IMR-90 (cell line): Measurements from ENCODE around the gene ASPA. TPM values are rescaled to one million over a fixed set of nuclear protein-coding genes. Genes with fewer than 3 reads are reported as not detected.

Source experiments
- ATAC-seq: fragments of 200-7000 bp; cut with Tn5 transposase; 2 replicates; pipeline ENCODE4 v1.9.1; 2020; ENCODE audit warnings: low read depth, mild to moderate bottlenecking, moderate library complexity
- BruUV-seq: library from RNA; stranded (reverse); fragments of 400-500 nt; replicated peaks from 2 replicates; lab custom pipeline; 2021; lab: Mats Ljungman, UMichigan
- CTCF ChIA-PET: fragments of 300-600 bp; formaldehyde crosslinking; extraction: SDS; loops from one replicate; lab custom pipeline; 2021; ENCODE audit warnings: antibody characterized with exemption; lab: Yijun Ruan, JAX
- POLR2A ChIA-PET: fragments of 300-600 bp; sonication (Branson Sonifier 250); formaldehyde crosslinking; loops from one replicate; lab custom pipeline; 2022; ENCODE audit warnings: antibody characterized with exemption; ENCODE audit not compliant: unreplicated experiment; lab: Charles Lee
- DNase-seq: peaks from one replicate; pipeline ENCODE4 v3.0.0; 2013
- H2AFZ ChIP-seq: replicated peaks from 2 replicates; pipeline ENCODE3; 2013; ENCODE audit warnings: low read length, mild to moderate bottlenecking; ENCODE audit not compliant: poor library complexity
- H2AK5ac ChIP-seq: 2 replicates; pipeline ENCODE4 v1.6.1; 2013; ENCODE audit warnings: low read depth, low read length, inconsistent platforms
- H2AK9ac ChIP-seq: replicated peaks from 2 replicates; pipeline ENCODE3; 2013; ENCODE audit warnings: mild to moderate bottlenecking, low read depth, low read length, moderate library complexity; ENCODE audit not compliant: poor library complexity
- H2BK120ac ChIP-seq: 2 replicates; pipeline ENCODE4 v1.6.1; 2013; ENCODE audit warnings: low read depth, low read length, inconsistent platforms
- H2BK15ac ChIP-seq: 3 replicates; pipeline ENCODE4 v1.6.1; 2013; ENCODE audit warnings: low read depth, low read length, inconsistent platforms
- H2BK20ac ChIP-seq: 2 replicates; pipeline ENCODE4 v1.6.1; 2013; ENCODE audit warnings: low read depth, mild to moderate bottlenecking, inconsistent platforms, low read length, moderate library complexity
- H2BK5ac ChIP-seq: 2 replicates; pipeline ENCODE4 v1.6.1; 2013; ENCODE audit warnings: mild to moderate bottlenecking, low read depth, low read length, inconsistent platforms; ENCODE audit not compliant: poor library complexity, severe bottlenecking
- H3K14ac ChIP-seq: replicated peaks from 2 replicates; pipeline ENCODE4 v1.6.1; 2013; ENCODE audit warnings: low read depth, low read length, inconsistent platforms
- H3K18ac ChIP-seq: 2 replicates; pipeline ENCODE4 v1.6.1; 2013; ENCODE audit warnings: low read depth, low read length, control low read depth
- H3K23ac ChIP-seq: 2 replicates; pipeline ENCODE4 v1.6.1; 2013; ENCODE audit warnings: low read depth, low read length, inconsistent platforms
- H3K27ac ChIP-seq: 2 replicates; pipeline ENCODE4 v1.5.1; 2013; ENCODE audit warnings: mild to moderate bottlenecking, control low read depth, low read length; ENCODE audit not compliant: insufficient read depth
- H3K27me3 ChIP-seq: 2 replicates; pipeline ENCODE4 v1.6.1; 2013; ENCODE audit warnings: low read length; ENCODE audit not compliant: control insufficient read depth, insufficient read depth
- H3K36me3 ChIP-seq: 2 replicates; pipeline ENCODE4 v1.6.1; 2013; ENCODE audit warnings: low read length, mixed read lengths; ENCODE audit not compliant: control insufficient read depth, insufficient read depth
- H3K4ac ChIP-seq: 2 replicates; pipeline ENCODE4 v1.6.1; 2013; ENCODE audit warnings: low read depth, low read length, inconsistent platforms
- H3K4me1 ChIP-seq: 2 replicates; pipeline ENCODE4 v1.6.1; 2013; ENCODE audit warnings: low read length, mixed read lengths; ENCODE audit not compliant: control insufficient read depth, insufficient read depth
- H3K4me2 ChIP-seq: 2 replicates; pipeline ENCODE4 v1.6.1; 2013; ENCODE audit warnings: low read depth, mild to moderate bottlenecking, control low read depth, low read length, moderate library complexity
- H3K4me3 ChIP-seq: 2 replicates; pipeline ENCODE4 v1.5.1; 2013; ENCODE audit warnings: low read depth, mild to moderate bottlenecking, control low read depth, low read length, moderate library complexity; ENCODE audit not compliant: insufficient read depth
- H3K56ac ChIP-seq: 2 replicates; pipeline ENCODE4 v1.6.1; 2013; ENCODE audit warnings: low read length, inconsistent platforms; ENCODE audit not compliant: insufficient read depth; ENCODE audit errors: extremely low read depth
- H3K79me1 ChIP-seq, 2 experiments: 2 replicates each; pipeline ENCODE4 v1.6.1; 2013; ENCODE audit warnings: low read length in 2 of 2, inconsistent platforms in 1 of 2, low read depth in 1 of 2
- H3K9ac ChIP-seq: 2 replicates; pipeline ENCODE4 v1.6.1; 2013; ENCODE audit warnings: low read depth, low read length, control low read depth
- H3K9me1 ChIP-seq: 2 replicates; pipeline ENCODE4 v1.6.1; 2013; ENCODE audit warnings: low read length, inconsistent platforms; ENCODE audit not compliant: insufficient read depth
- H3K9me3 ChIP-seq: 2 replicates; pipeline ENCODE4 v1.6.1; 2013; ENCODE audit warnings: low read length; ENCODE audit not compliant: control insufficient read depth, insufficient read depth
- H4K20me1 ChIP-seq: 2 replicates; pipeline ENCODE4 v1.6.1; 2013; ENCODE audit warnings: low read length, inconsistent platforms; ENCODE audit not compliant: insufficient read depth
- H4K5ac ChIP-seq: 2 replicates; pipeline ENCODE4 v1.6.1; 2013; ENCODE audit warnings: mild to moderate bottlenecking, low read depth, low read length, control low read depth
- H4K8ac ChIP-seq, 2 experiments: 2 replicates each; pipeline ENCODE4 v1.6.1; 2013; ENCODE audit warnings: low read depth in 2 of 2, low read length in 2 of 2, control low read depth in 1 of 2, inconsistent platforms in 1 of 2
- H4K91ac ChIP-seq: 2 replicates; pipeline ENCODE4 v1.6.1; 2013; ENCODE audit warnings: low read depth, low read length, inconsistent platforms; ENCODE audit not compliant: insufficient read depth
- BHLHE40 ChIP-seq: fragments of 150-350 bp; IDR thresholded peaks from 2 replicates; pipeline ENCODE4 v1.6.1; 2016; ENCODE audit warnings: mild to moderate bottlenecking, low read depth, low read length
- CEBPB ChIP-seq: IDR thresholded peaks from 2 replicates; pipeline ENCODE4 v1.6.1; 2012; ENCODE audit warnings: low read depth, low read length, improper control_type of control experiment
- CHD1 ChIP-seq: IDR thresholded peaks from 2 replicates; pipeline ENCODE4 v1.6.1; 2012; ENCODE audit warnings: low read depth, low read length, improper control_type of control experiment
- FOS ChIP-seq: fragments of 150-350 bp; IDR thresholded peaks from 2 replicates; pipeline ENCODE4 v1.6.1; 2016; ENCODE audit warnings: low read depth, low read length
- MAFK ChIP-seq: IDR thresholded peaks from 2 replicates; pipeline ENCODE4 v1.6.1; 2012; ENCODE audit warnings: low read depth, low read length, improper control_type of control experiment
- MAZ ChIP-seq: IDR thresholded peaks from 2 replicates; pipeline ENCODE4 v1.6.1; 2012; ENCODE audit warnings: low read depth, mild to moderate bottlenecking, low read length, improper control_type of control experiment, moderate library complexity, borderline replicate concordance
- MXI1 ChIP-seq: IDR thresholded peaks from 2 replicates; pipeline ENCODE4 v1.6.1; 2012; ENCODE audit warnings: low read depth, mild to moderate bottlenecking, low read length, moderate library complexity, borderline replicate concordance
- NFE2L2 ChIP-seq: fragments of 150-350 bp; IDR thresholded peaks from 2 replicates; pipeline ENCODE4 v1.6.1; 2016; ENCODE audit warnings: low read depth, mild to moderate bottlenecking, low read length
- POLR2A ChIP-seq: IDR thresholded peaks from 2 replicates; pipeline ENCODE4 v1.6.1; 2012; ENCODE audit warnings: mild to moderate bottlenecking, low read depth, low read length
- RAD21 ChIP-seq: IDR thresholded peaks from 2 replicates; pipeline ENCODE4 v1.6.1; 2012; ENCODE audit warnings: low read length, improper control_type of control experiment
- RCOR1 ChIP-seq: IDR thresholded peaks from 2 replicates; pipeline ENCODE4 v1.6.1; 2012; ENCODE audit warnings: mild to moderate bottlenecking, low read length, improper control_type of control experiment; ENCODE audit not compliant: insufficient replicate concordance
- RFX5 ChIP-seq: IDR thresholded peaks from 2 replicates; pipeline ENCODE4 v1.8.0; 2012; ENCODE audit warnings: low read depth, mild to moderate bottlenecking, low read length, moderate library complexity
- SMC3 ChIP-seq: fragments of 150-350 bp; IDR thresholded peaks from 2 replicates; pipeline ENCODE4 v1.6.1; 2016; ENCODE audit warnings: low read depth, mild to moderate bottlenecking, antibody characterized with exemption, low read length, moderate library complexity
- WGBS, 2 experiments: methylation state at CpG; one replicate each; pipeline versions ENCODE4 v1.1.5 to v1.1.7; 2013; ENCODE audit warnings: missing lambda C conversion rate in 2 of 2; ENCODE audit not compliant: insufficient read length in 1 of 2; ENCODE audit errors: extremely low coverage in 2 of 2; 5-methylcytosine and 5-hydroxymethylcytosine counted together
- dilution Hi-C: fragments of 300-500 bp; cut with HindIII; formaldehyde crosslinking; loops from one replicate; pipeline ENCODE4 v1.14.3; 2018; ENCODE audit warnings: low sequenced_read_pairs; ENCODE audit not compliant: unreplicated experiment
- in situ Hi-C: fragments of 300-500 bp; cut with MboI; formaldehyde crosslinking; loops from 3 replicates; pipeline ENCODE4 v1.14.3; 2019; ENCODE audit warnings: low sequenced_read_pairs, inconsistent platforms, mixed read lengths
- intact Hi-C: fragments of 100-400 bp; cut with micrococcal nuclease; formaldehyde crosslinking; loops from 2 replicates; pipeline ENCODE4 v1.10.0; 2022
- polyA plus RNA-seq, 3 experiments: library from polyadenylated mRNA; depleted of rRNA; stranded (reverse); fragments of >200 nt; gene quantifications; 2 replicates each; pipeline ENCODE4 v1.2.3, GENCODE V29; 2012; ENCODE audit warnings: low replicate concordance in 1 of 3
- total RNA-seq: library from RNA; depleted of rRNA; stranded (reverse); fragments of >200 nt; gene quantifications from 2 replicates; pipeline ENCODE4 v1.2.3, GENCODE V29; 2012
- TF ChIP-seq, protein P1 (sequence below): fragments of 150-350 bp; IDR thresholded peaks from 2 replicates; pipeline ENCODE4 v1.6.1; 2016; ENCODE audit warnings: low read depth, mild to moderate bottlenecking, low read length, moderate library complexity, borderline replicate concordance
- TF ChIP-seq, protein P2 (sequence below): fragments of 150-350 bp; IDR thresholded peaks from 2 replicates; pipeline ENCODE4 v1.6.1; 2017; ENCODE audit warnings: mild to moderate bottlenecking, antibody characterized with exemption, low read length, low read depth

ASPA gene
- total and polyA plus RNA-seq, 2 of the 4 experiments (the other 2 are of a cell fraction): 0.02 TPM; not detected in 1

GRCh38 chr17:3527896-3528295 lies 52.1 kb downstream of the ASPA start:
- CTCF ChIA-PET: no interaction called here
- H2AFZ ChIP-seq: no peak overlapping the region
- BruUV-seq: no TSS peak

More at GRCh38 chr17:3527896-3528295, 52.1 kb downstream of the ASPA start:
- in situ Hi-C loops: no loop called here
- WGBS, 2 experiments: no CpG with 5 or more reads among the region's 8 CpGs
- no peak for TF ChIP-seq RFX5
- no peak for TF ChIP-seq RAD21
- no peak for TF ChIP-seq CHD1
- TF ChIP-seq FOS: no peak
- no peak for TF ChIP-seq NFE2L2
- no peak for TF ChIP-seq POLR2A
- TF ChIP-seq MAFK: no peak
- TF ChIP-seq RCOR1: no peak
- TF ChIP-seq BHLHE40: no peak
- no peak for TF ChIP-seq MAZ
- TF ChIP-seq, protein P1, sequence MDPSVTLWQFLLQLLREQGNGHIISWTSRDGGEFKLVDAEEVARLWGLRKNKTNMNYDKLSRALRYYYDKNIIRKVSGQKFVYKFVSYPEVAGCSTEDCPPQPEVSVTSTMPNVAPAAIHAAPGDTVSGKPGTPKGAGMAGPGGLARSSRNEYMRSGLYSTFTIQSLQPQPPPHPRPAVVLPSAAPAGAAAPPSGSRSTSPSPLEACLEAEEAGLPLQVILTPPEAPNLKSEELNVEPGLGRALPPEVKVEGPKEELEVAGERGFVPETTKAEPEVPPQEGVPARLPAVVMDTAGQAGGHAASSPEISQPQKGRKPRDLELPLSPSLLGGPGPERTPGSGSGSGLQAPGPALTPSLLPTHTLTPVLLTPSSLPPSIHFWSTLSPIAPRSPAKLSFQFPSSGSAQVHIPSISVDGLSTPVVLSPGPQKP: no peak
- TF ChIP-seq, protein P2, sequence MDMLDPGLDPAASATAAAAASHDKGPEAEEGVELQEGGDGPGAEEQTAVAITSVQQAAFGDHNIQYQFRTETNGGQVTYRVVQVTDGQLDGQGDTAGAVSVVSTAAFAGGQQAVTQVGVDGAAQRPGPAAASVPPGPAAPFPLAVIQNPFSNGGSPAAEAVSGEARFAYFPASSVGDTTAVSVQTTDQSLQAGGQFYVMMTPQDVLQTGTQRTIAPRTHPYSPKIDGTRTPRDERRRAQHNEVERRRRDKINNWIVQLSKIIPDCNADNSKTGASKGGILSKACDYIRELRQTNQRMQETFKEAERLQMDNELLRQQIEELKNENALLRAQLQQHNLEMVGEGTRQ: no peak
- no peak for TF ChIP-seq MXI1
- no peak for TF ChIP-seq SMC3
- no peak for TF ChIP-seq CEBPB
- Histone ChIP-seq H3K18ac (no peak overlapping the region), H3K9ac (no peak overlapping the region), H3K56ac (no peak overlapping the region), H2BK20ac (no peak overlapping the region), H2BK15ac (no peak overlapping the region), H4K91ac (no peak overlapping the region), H2AK9ac (no peak overlapping the region), H4K20me1 (no peaks in the 10 kb centered on the region), H4K8ac (no peak overlapping the region), H4K5ac (no peak overlapping the region), H3K9me3 (no peaks in the 10 kb centered on the region), H2BK120ac (no peak overlapping the region), H2BK5ac (no peak overlapping the region), H3K23ac (no peak overlapping the region), H3K79me1 (no peaks in the 10 kb centered on the region), H3K4me2 (no peak overlapping the region), H3K9me1 (no peaks in the 10 kb centered on the region), H3K4ac (no peak overlapping the region), H3K27me3 (no peaks in the 10 kb centered on the region), H3K36me3 (no peaks in the 10 kb centered on the region), H3K14ac (no peak overlapping the region), H3K27ac (no peak overlapping the region), H3K4me1 (no peaks in the 10 kb centered on the region), H3K4me3 (no peak overlapping the region), H2AK5ac (no peak overlapping the region)
- POLR2A ChIA-PET: no interaction called here
- no peak for DNase-seq
- ATAC-seq: no peak
- intact Hi-C loops: no loop called here
- dilution Hi-C loops: no loop called here
